SK-N-MC (cell line): ENCODE results near the gene CHMP5.

Experiments used
- DNase-seq: peaks from one replicate; pipeline ENCODE4 v3.0.0-alpha.2; 2011; ENCODE audit warnings: low read depth, low spot score
- H3K27ac ChIP-seq: fragments of 200-600 bp; sonication (generic); 2 replicates; pipeline ENCODE4 v1.5.1; 2016; ENCODE audit warnings: mixed run types
- H3K36me3 ChIP-seq: fragments of 200-600 bp; sonication (generic); 2 replicates; pipeline ENCODE4 v1.6.1; 2017; ENCODE audit warnings: antibody characterized with exemption, low read length, mixed read lengths; ENCODE audit not compliant: insufficient read depth
- H3K4me3 ChIP-seq: fragments of 200-600 bp; sonication (generic); 2 replicates; pipeline ENCODE4 v1.5.1; 2016
- H3K9ac ChIP-seq: fragments of 200-600 bp; sonication (generic); 2 replicates; pipeline ENCODE4 v1.8.0; 2017; ENCODE audit warnings: mixed run types, mixed read lengths; ENCODE audit not compliant: insufficient read length
- H3K9me3 ChIP-seq: fragments of 200-600 bp; sonication (generic); 2 replicates; pipeline ENCODE4 v1.6.1; 2017; ENCODE audit warnings: low read depth, mild to moderate bottlenecking, antibody characterized with exemption, low read length, moderate library complexity, mixed read lengths
- EZH2 ChIP-seq: fragments of 200-600 bp; sonication (generic); IDR thresholded peaks from one replicate; pipeline ENCODE4 v1.6.1; 2017; ENCODE audit warnings: antibody characterized with exemption
- FOXP2 ChIP-seq: optimal IDR thresholded peaks from 2 replicates; pipeline ENCODE3; 2011; ENCODE audit warnings: mild to moderate bottlenecking, moderate library complexity; ENCODE audit not compliant: insufficient read depth; ENCODE audit errors: extremely low read length, control extremely low read depth
- POLR2AphosphoS5 ChIP-seq: IDR thresholded peaks from 2 replicates; pipeline ENCODE4 v1.6.1; 2012; ENCODE audit warnings: mild to moderate bottlenecking, low read depth, low read length, borderline replicate concordance

The CHMP5 gene

DNA sequence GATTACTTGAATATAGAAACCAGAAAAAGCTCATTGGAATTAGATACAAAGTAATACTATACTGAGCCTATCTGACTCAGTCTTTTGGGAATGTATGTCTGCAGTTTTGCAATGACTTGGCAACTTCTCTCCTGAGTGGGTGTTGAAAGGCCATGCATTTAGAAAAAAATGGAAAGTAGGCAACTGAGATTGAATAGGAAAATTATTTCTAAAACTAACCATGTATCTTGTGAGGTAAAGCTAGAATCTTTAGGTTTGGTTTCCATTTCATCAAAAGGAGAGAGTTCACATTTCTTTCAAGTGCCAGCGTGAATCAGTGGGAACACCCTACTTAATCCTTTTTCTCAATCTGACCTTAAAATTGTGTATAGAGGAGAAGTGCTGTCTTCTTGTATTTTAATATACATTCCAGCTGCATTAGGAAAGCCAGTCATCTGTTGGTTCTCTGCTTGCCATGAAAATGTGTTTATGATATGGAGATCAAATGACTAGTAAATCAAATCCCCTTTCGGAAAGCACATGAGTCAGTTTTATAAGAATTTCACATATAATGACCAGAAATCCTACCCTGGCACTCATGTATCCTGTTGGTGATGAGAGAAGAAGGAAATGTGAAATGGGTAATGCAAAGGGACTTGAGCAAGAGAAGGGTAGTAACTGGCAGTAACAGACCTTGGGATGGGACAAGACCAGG, 55.9 kb downstream of the CHMP5 start:
- no peak for TF ChIP-seq EZH2
- TF ChIP-seq POLR2AphosphoS5, result no peak
- TF ChIP-seq FOXP2, result no peak
- H3K9ac ChIP-seq, result no peak overlapping the region
- no peak overlapping the region for H3K4me3 ChIP-seq
- H3K36me3 ChIP-seq, result peaks cover 67% of the 10 kb centered on the region
- 0 out of 2 replicates have a peak overlapping the region, but pooled peaks have one; percentile 6 for H3K27ac ChIP-seq
- no peaks in the 10 kb centered on the region for H3K9me3 ChIP-seq
- DNase-seq, result no peak

DNA sequence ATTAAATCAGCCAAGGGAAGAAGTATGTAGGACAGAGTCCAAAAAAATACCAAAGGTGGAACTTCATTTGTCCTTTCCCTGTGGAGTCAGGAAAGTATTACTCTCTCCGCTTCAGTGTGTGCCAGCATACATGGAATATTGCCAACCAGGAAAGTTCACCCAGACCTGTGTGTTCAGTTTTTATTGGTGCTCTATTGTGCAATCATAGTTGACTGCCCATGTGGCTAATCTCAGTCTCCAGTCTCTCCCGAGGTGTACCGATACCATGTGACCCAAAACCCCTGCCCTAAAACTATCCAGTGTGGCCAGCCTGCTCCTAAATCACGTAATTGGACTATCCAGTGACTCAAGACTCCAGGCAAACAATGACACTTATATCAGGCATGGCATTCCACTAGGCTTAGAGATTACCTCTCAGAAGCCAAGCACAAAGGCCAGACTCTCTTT, 64.3 kb downstream of the CHMP5 start:
- Histone ChIP-seq H3K9me3 (no peaks in the 10 kb centered on the region), H3K4me3 (no peak overlapping the region), H3K27ac (no peak overlapping the region), H3K9ac (no peak overlapping the region), H3K36me3 (peaks cover 53% of the 10 kb centered on the region)
- TF ChIP-seq FOXP2 (no peak), POLR2AphosphoS5 (no peak), EZH2 (no peak)
- DNase-seq, result no peak

DNA sequence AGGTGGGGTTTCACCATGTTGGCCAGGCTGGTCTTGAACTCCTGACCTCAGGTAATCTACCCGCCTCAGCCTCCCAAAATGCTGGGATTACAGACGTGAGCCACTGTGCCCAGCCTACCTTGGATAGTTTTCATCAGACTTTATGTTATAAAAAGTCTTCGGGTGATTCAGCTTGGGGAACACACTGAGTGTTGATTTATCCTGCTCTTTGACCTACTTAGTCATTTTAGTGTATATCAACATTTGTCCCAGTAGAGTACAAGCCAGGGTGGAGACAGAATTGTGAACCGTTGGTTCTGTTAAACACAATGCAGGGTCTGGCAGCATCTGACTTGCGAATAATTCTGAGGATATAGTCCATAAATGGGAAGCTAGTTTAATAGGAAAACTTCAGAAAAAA, 65.1 kb downstream of the CHMP5 start:
- Histone ChIP-seq H3K9me3 (no peaks in the 10 kb centered on the region), H3K9ac (no peak overlapping the region), H3K36me3 (peaks cover 59% of the 10 kb centered on the region), H3K4me3 (no peak overlapping the region), H3K27ac (no peak overlapping the region)
- no peak for DNase-seq
- TF ChIP-seq FOXP2, result no peak
- no peak for TF ChIP-seq POLR2AphosphoS5
- no peak for TF ChIP-seq EZH2

DNA sequence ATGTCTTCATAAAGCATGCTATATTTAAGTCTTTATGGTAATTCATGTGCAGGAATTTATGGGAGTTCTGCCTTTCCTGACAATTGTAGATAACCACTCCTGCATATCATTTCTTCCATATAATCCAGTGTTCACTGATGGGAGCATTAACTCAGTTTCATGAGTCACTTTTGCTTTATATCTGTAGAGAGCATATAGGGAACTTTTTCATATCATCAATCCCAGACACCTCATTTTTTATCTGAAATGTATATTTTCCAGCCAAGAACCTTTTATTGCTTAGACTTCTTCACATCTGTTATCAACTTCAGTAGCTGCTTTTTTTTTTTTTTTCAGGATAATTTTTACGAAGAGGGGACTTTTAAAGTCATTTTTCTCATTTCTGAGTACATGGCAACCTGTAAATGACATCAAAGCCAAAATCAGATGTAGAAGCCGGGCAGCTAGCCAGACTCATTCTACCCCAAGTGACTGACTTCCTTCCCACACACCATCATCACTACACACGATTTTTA, 66.6 kb downstream of the CHMP5 start:
- Histone ChIP-seq H3K9me3 (no peaks in the 10 kb centered on the region), H3K9ac (no peak overlapping the region), H3K36me3 (peaks cover 65% of the 10 kb centered on the region), H3K4me3 (no peak overlapping the region), H3K27ac (peak overlapping the region; percentile 57; the same call in 1 of the 2 replicates)
- DNase-seq, result no peak
- TF ChIP-seq FOXP2 (no peak), EZH2 (no peak), POLR2AphosphoS5 (no peak)
